ENCODE results near the gene LILRB2.
"Not testable (repeated sequence)": the region's sequence is repeated elsewhere in the genome, so short reads cannot be mapped to it uniquely, and the experiment has no call there.

The LILRB2 gene

GRCh38 chr19:54282686-54283470 is 2.0 kb upstream of the LILRB2 start:
- peaks cover 0 to 25% (median 19%) of the 10 kb centered on the region in 11 experiments; a peak in 15 of 22 replicates for H3K36me3 ChIP-seq
- H3K27me3 ChIP-seq = no peaks in the 10 kb centered on the region
- H3K27ac ChIP-seq = peak overlapping the region; percentile 86 to 98 (median 93)
- no peaks in the 10 kb centered on the region for H3K9me3 ChIP-seq (replicated peaks in 1 of 11)
- H3K4me1 ChIP-seq = peaks cover 73 to 97% (median 94%) of the 10 kb centered on the region in 10 experiments
- peak in 6 of 11 experiments; percentile 27 to 77 (median 54); a peak in 8 of 22 replicates for TF ChIP-seq Cebpa-rat (IDR thresholded peaks at IDR 0.05)
- H4K20me1 ChIP-seq = peaks cover 0 to 6% (median 4%) of the 10 kb centered on the region in 11 experiments; a peak in 9 of 22 replicates
- peak overlapping the region; percentile 78 to 95 (median 85) for H3K9ac ChIP-seq
- peak overlapping the region in 9 of 10 experiments; percentile 1 to 80 (median 49); a peak in 13 of 20 replicates for H3K4me3 ChIP-seq
- H3K4me2 ChIP-seq = peak overlapping the region; percentile 89 to 100 (median 98)

GRCh38 chr19:54281729-54282075 is 792 bp upstream of the LILRB2 start:
- peaks cover 0 to 37% (median 30%) of the 10 kb centered on the region in 11 experiments; a peak in 15 of 22 replicates for H3K36me3 ChIP-seq
- H3K9me3 ChIP-seq (replicated peaks in 1 of 11); H3K27me3 ChIP-seq: not testable (repeated sequence)
- peak overlapping the region; percentile 86 to 98 (median 93) for H3K27ac ChIP-seq
- peak overlapping the region in 9 of 10 experiments; percentile 3 to 85 (median 80); a peak in 11 of 20 replicates for H3K4me3 ChIP-seq
- H3K9ac ChIP-seq = peak overlapping the region; percentile 78 to 95 (median 85); a peak in 21 of 22 replicates
- peaks cover 73 to 97% (median 93%) of the 10 kb centered on the region in 10 experiments for H3K4me1 ChIP-seq
- peaks cover 0 to 16% (median 8%) of the 10 kb centered on the region in 11 experiments; a peak in 10 of 22 replicates for H4K20me1 ChIP-seq
- peak overlapping the region; percentile 89 to 100 (median 98) for H3K4me2 ChIP-seq

- not testable (repeated sequence) for H3K9me3 ChIP-seq (replicated peaks in 1 of 11); H3K27me3 ChIP-seq
- peaks cover 0 to 29% (median 12%) of the 10 kb centered on the region in 11 experiments; a peak in 10 of 22 replicates for H4K20me1 ChIP-seq
- peak overlapping the region; percentile 47 to 85 (median 78) for H3K4me3 ChIP-seq
- peak overlapping the region; percentile 86 to 98 (median 93) for H3K27ac ChIP-seq
- H3K9ac ChIP-seq = peak overlapping the region; percentile 78 to 95 (median 85)
- peaks cover 73 to 92% (median 85%) of the 10 kb centered on the region in 10 experiments for H3K4me1 ChIP-seq
- H3K4me2 ChIP-seq = peak overlapping the region; percentile 89 to 100 (median 99)
- peaks cover 0 to 49% (median 43%) of the 10 kb centered on the region in 11 experiments; a peak in 15 of 22 replicates for H3K36me3 ChIP-seq
These were observed 469 bp downstream of the LILRB2 start for GRCh38 chr19:54280441-54280840.

GRCh38 chr19:54280025-54280424 is 885 bp downstream of the LILRB2 start:
- not testable (repeated sequence) for H3K27me3 ChIP-seq; H3K9me3 ChIP-seq (replicated peaks in 1 of 11)
- H3K36me3 ChIP-seq = peaks cover 0 to 54% (median 45%) of the 10 kb centered on the region in 11 experiments; a peak in 15 of 22 replicates
- peak overlapping the region; percentile 89 to 100 (median 99) for H3K4me2 ChIP-seq
- peaks cover 0 to 30% (median 12%) of the 10 kb centered on the region in 11 experiments; a peak in 10 of 22 replicates for H4K20me1 ChIP-seq
- peak overlapping the region; percentile 86 to 98 (median 93) for H3K27ac ChIP-seq
- H3K9ac ChIP-seq = peak overlapping the region; percentile 78 to 95 (median 85)
- H3K4me1 ChIP-seq = peaks cover 73 to 90% (median 81%) of the 10 kb centered on the region in 10 experiments
- H3K4me3 ChIP-seq = peak overlapping the region; percentile 47 to 85 (median 78)

GRCh38 chr19:54279406-54279962 is 1.4 kb downstream of the LILRB2 start:
- no peak for TF ChIP-seq Cebpa-rat (IDR thresholded peaks at IDR 0.05)
- Histone ChIP-seq H3K36me3 (peaks cover 0 to 59% (median 50%) of the 10 kb centered on the region in 11 experiments; a peak in 16 of 22 replicates), H3K27me3 (no peaks in the 10 kb centered on the region), H3K4me2 (peak overlapping the region; percentile 89 to 100 (median 99)), H3K4me3 (peak overlapping the region; percentile 47 to 85 (median 78)), H3K9ac (peak overlapping the region; percentile 78 to 95 (median 85)), H3K4me1 (peaks cover 71 to 90% (median 77%) of the 10 kb centered on the region in 10 experiments), H3K27ac (peak overlapping the region; percentile 86 to 98 (median 93)), H4K20me1 (peaks cover 0 to 33% (median 12%) of the 10 kb centered on the region in 11 experiments; a peak in 10 of 22 replicates), H3K9me3 (replicated peaks in 1 of 11) (no peaks in the 10 kb centered on the region)

GRCh38 chr19:54278571-54279195 is 2.2 kb downstream of the LILRB2 start:
- H3K27me3 ChIP-seq; H3K9me3 ChIP-seq (replicated peaks in 1 of 11): not testable (repeated sequence)
- Histone ChIP-seq H3K4me3 (peak overlapping the region in 9 of 10 experiments; percentile 14 to 85 (median 80); a peak in 17 of 20 replicates), H3K4me1 (peaks cover 63 to 90% (median 72%) of the 10 kb centered on the region in 10 experiments), H3K4me2 (peak overlapping the region; percentile 89 to 100 (median 99)), H3K27ac (peak overlapping the region in 8 of 11 experiments; percentile 30 to 98 (median 90); a peak in 13 of 22 replicates), H3K9ac (peak overlapping the region; percentile 26 to 95 (median 84); a peak in 17 of 22 replicates), H4K20me1 (peaks cover 0 to 35% (median 12%) of the 10 kb centered on the region in 11 experiments; a peak in 10 of 22 replicates), H3K36me3 (peaks cover 0 to 67% (median 57%) of the 10 kb centered on the region in 11 experiments; a peak in 16 of 22 replicates)

- Histone ChIP-seq H3K9ac (peak overlapping the region in 9 of 11 experiments; percentile 32 to 95 (median 57); a peak in 16 of 22 replicates), H3K36me3 (peaks cover 0 to 70% (median 57%) of the 10 kb centered on the region in 11 experiments; a peak in 16 of 22 replicates), H3K27ac (peak overlapping the region in 8 of 11 experiments; percentile 5 to 88 (median 36); a peak in 10 of 22 replicates), H3K4me2 (peak overlapping the region; percentile 89 to 100 (median 99)), H4K20me1 (peaks cover 0 to 35% (median 12%) of the 10 kb centered on the region in 11 experiments; a peak in 10 of 22 replicates), H3K4me3 (peak overlapping the region in 6 of 10 experiments; percentile 73 to 85 (median 80); a peak in 11 of 20 replicates), H3K4me1 (peaks cover 63 to 90% (median 68%) of the 10 kb centered on the region in 10 experiments)
- not testable (repeated sequence) for H3K27me3 ChIP-seq; H3K9me3 ChIP-seq (replicated peaks in 1 of 11)
These were observed 2.9 kb downstream of the LILRB2 start for GRCh38 chr19:54278056-54278455.

GRCh38 chr19:54277111-54277615 is 3.7 kb downstream of the LILRB2 start:
- peak overlapping the region; percentile 89 to 100 (median 99); a peak in 21 of 22 replicates for H3K4me2 ChIP-seq
- H3K27me3 ChIP-seq; H3K9me3 ChIP-seq (replicated peaks in 1 of 11): not testable (repeated sequence)
- peak overlapping the region in 3 of 11 experiments; percentile 89 to 95 (median 94); a peak in 7 of 22 replicates for H3K9ac ChIP-seq
- H3K27ac ChIP-seq = peak overlapping the region in 4 of 11 experiments; percentile 23 to 88 (median 76); a peak in 6 of 22 replicates
- peaks cover 63 to 90% (median 68%) of the 10 kb centered on the region in 10 experiments for H3K4me1 ChIP-seq
- peak overlapping the region in 4 of 10 experiments; percentile 19 to 85 (median 80); a peak in 7 of 20 replicates for H3K4me3 ChIP-seq
- H3K36me3 ChIP-seq = peaks cover 0 to 70% (median 57%) of the 10 kb centered on the region in 11 experiments; a peak in 16 of 22 replicates
- peaks cover 0 to 35% (median 12%) of the 10 kb centered on the region in 11 experiments; a peak in 10 of 22 replicates for H4K20me1 ChIP-seq
